NOMO-1 treated with dmso at 0.1 percent for 144 hours (cell line): ENCODE data around the gene NNMT.
"Not testable (repeated sequence)": the region's sequence is repeated elsewhere in the genome, so short reads cannot be mapped to it uniquely, and the experiment has no call there.

Experiments
- DNase-seq: peaks from one replicate; lab custom pipeline; 2025; ENCODE audit not compliant: unreplicated experiment; lab: John Stamatoyannopoulos, UW

Gene NNMT

DNA sequence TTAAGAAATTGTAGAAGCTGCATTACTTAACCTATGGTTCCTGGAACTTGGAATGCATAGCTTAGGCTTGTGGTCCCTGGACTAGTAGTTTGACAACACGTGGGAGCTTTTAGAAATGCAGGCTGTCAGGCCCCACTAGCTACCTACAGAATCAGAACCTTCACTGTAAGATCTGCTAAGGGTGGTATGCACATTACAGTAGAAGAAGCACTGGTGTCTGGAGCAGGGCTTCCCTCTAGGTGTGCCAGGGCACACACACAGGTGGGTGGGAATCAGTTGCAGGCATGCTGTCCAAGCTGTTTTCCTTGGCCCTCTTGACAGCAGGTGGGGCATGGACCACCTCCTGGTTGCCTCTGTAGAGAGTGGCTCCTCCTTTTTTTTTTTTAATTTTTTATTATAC, 8.8 kb downstream of the NNMT start:
- DNase-seq = no peak

DNA sequence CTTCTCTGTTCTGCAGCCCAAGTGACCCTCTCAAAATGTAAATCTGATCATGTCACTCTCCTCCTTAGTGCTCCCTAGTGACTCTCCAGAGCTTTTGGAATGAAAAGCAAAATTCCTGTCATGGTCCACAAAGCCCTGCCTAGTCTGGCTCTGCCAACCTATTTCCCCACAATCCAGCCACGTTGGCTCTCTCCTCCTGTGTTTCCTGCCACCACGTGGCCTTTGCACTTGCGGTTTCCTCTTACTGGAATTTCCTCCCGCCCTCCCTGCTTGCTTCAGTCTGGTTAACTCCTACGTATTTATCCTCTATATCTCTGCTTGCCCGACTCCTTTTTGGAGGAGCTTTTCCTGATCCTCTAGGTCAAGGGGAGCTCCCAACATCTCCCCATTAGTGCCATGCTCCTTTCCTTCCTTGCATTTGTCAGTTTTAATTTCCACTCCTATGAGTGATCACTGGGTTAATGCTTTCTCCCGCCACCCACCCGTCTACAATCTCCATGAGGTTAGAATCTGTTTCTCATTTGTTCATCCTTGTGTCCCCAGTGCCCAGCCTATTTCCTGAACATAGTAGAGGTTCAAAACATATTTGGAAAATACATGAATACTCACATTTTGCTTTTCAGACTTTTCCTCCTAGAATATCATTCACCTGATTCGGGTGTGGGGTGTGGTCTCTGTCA, 11.5 kb downstream of the NNMT start:
- no peak for DNase-seq

DNA sequence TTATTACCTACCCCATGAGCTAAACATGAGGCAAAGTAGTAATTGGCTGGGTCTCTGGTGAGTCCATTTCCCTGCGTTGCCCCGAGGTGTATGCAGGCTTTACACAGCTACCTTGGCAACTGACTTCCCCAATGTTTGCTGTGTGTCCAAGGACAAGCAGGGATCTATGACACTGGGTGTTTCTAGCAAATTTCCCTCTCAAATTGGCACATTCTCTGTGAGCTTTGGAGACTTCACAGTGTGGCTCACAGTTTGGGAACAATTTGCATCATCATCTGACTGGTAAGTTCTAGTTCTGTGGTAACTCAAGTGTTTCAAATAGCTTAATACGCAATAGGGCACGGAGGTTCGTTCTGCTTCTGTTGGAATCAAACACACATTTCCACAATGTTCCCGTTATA, 12.5 kb downstream of the NNMT start:
- DNase-seq = no peak

DNA sequence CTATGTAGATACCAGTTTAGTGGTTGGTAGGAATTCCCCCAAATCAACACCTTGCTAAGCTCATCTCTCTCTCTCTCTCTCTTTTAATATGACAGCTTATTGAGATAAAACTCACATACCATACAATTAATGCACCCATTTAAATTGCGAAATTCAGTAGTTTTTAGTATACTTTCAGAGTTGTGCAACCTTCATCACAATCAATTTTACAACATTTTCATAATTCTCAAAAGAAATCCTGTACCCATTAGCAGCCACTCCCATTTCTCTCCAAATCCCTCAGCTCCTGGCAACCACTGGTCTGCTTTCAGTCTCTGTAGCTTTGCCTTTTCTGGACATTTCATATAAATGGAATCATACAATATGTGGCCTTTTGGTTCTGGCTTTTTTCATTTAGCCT, 13.3 kb downstream of the NNMT start:
- DNase-seq = no peak

DNA sequence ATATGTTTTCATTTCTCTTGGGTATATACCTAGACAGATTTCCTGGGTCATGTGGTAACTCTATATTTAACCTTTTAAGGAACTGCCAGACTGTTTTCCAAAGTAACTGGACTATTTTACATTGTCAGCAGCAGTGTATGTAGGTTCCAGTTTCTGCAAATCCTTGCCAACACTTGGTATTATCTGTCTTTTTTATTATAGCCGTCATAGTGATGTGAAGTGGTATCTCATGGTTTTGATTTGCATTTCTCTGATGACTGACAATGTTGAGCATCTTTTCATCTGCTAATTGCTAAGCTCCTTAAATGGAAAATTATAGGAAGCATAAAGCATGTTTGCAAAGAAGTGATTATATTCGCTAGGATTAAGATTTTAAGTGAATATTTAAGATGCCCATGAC, 13.9 kb downstream of the NNMT start:
- DNase-seq = no peak

DNA sequence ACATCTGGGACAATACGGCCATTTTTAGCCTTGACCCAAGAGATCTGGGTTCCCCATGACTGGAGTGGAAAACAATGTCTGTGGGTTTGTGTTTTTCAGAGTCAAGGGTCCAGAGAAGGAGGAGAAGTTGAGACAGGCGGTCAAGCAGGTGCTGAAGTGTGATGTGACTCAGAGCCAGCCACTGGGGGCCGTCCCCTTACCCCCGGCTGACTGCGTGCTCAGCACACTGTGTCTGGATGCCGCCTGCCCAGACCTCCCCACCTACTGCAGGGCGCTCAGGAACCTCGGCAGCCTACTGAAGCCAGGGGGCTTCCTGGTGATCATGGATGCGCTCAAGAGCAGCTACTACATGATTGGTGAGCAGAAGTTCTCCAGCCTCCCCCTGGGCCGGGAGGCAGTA, 15.7 kb downstream of the NNMT start:
- no peak for DNase-seq

DNA sequence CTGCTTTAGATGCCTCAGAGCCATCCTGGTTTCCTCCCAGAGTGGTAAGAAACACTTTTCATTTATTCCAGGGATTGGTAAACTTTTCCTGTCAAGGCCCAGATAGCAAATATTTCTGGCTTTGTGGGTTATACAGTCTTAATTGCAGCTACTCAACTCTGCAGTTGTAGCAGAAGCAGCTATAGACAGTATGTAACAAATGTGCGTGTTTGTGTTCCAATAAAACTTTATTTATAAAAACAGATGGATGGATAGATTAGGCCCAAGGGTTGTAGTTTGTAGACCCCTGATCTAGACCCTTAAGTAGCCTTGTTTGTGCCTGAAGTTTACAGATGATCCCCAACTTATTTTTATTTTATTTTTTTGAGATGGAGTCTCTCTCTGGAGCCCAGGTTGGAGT, 17.9 kb downstream of the NNMT start:
- DNase-seq = no peak

DNA sequence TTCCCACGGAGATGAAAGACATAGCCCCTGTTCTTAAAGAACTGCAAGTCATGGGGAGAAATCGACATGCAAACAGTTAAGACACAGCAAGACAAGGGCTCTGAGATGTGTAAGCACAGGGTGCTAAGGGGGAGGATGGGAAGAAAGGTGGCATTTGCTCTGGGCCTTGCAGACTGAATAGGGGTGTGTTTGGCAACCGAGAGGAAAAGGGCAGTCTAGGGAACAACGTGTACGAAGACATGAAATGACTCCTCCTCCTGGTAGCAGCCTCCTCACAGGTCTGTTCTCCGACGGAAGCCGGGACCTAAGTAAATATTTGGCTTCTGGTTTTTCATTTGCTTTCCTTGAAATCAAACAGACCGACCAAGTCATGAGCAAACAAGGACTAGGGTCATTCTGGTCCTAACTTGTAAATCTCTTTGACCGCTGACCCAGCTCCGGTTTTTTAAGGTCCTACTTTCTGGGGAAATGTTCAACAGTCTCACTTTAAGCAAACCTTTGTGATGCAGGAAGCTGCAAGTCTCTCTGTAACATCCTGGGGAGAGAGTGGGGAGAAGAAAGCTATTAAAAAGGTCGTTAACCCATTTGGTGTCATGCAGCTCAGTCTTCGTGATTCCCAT, 19.7 kb downstream of the NNMT start:
- DNase-seq = no peak

DNA sequence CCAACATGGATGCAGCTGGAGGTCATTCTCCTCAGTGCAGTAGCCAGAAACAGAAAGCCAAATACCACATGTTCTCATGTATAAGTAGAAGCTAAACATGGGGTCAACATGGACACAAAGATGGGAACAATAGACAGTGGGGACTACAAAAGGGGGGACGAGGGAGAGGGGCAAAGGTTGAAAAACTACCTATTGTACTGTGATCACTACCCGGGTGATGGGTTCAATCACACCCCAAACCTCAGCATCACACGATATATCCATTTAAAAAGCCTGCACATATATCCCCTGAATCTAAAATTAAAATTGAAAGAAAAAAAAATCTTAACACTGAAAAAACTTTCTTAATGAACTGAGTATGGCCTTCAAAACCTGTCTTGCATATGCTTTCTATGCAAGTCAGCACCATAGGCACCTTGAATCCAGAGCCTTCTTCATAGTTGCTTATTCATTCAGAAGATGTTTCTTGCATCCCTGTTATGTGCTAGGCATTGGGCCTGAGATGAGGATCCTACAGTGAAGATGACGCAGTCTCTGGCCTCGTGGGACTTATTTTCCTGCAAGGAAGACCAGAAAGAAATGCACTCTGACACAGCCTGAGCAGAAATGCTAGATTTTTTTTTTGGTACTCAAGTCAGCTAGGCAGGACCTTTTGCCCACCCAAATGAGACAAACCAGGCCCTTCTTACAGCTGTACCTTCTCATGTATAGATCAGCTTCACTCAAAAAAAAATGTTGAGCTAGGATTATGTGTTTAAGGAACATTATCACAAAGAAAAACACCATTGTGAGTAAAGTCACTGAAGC, 21.0 kb downstream of the NNMT start:
- no peak for DNase-seq

DNA sequence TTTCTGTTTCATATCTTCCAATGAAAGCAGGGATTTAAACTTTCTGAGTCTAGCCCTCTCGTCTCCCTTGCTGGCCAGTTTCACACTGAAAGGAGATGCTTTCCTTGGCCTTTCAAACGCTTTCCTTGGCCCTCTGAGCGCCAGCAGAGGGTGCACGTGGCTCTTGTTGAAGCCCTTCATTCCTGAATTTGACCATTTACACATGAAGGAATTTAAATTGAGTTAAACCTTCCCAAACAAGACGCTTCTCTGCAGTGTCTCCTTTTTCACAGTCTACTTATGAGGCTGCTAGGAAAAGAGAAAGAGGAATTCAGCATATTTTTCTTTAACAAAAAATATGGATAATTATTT, 21.6 kb downstream of the NNMT start:
- no peak for DNase-seq

DNA sequence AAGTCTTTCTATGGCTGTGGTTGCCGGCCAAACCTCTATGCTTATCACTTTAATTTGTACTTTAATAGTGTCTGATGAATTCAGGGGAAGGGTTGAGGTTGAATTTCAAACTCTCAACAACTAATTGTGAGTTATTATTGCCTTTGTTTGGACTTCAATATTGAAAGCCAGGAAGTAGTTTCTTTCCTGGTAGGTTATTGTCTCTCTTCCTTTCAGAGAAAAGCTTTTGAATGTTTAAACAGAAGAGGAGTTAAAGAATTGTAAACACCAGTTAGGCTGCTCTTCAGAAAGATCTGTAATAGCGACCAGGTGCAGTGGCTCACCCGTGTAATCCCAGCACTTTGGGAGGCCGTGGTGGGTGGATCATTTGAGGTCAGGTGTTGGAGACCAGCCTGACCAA, 22.2 kb downstream of the NNMT start:
- no peak for DNase-seq

DNA sequence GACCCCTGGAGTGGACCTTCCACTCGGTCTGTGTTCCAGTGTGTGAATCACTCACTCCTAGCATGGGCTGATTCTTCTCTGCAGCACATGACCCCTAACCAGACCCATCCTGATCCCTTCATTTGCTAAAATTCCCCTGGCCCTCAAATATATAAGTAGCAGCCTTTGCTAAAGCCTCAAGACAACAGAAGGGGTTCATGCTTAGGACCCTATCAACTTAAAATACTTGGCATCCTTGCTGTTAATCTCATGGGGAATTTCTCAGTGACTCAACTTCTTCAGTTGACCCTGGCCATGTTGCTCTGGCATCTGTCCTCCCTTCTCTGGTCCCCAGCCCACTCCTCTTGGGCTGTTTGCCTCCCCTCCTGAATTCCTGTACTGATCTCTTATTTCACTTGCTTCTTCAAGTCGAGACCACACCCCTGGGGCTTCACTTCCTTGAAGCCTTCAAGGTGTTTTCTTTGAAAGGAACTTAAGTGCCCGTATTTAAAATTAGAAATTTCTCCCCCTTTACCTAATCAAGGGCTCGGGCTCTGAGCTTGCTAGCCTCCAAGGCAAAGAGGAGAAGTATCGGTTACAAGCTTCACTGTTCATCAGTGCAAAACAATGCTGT, 23.6 kb downstream of the NNMT start:
- no peak for DNase-seq

DNA sequence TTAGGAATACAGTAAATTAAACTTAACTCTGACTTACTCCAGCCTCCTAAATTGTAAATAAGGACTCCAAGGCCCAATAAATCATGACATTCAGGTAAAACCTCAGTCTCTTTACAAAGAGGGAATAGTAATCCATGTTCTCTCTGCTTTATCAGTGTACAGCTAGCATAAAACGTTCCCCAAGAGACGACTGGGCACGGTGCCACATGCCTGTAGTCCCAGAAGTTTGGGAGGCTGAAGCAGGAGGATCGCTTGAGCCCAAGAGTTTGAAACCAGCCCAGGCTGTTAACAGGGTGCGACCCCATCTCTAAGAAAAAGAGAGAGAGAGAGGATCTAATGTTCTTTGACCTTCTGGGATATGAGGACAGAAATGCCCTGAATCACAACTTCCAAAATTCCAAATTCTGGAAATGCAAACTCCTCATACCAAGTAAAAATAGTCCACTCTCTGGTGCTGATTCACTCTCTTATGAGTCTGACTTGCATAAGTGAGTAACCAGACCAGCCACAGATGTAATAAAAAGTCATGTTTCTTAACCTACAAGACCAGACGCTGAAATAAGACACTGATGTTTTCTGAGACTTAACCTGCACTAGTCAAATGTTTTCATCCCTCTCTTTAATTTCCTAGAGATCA, 25.5 kb downstream of the NNMT start:
- no peak for DNase-seq

DNA sequence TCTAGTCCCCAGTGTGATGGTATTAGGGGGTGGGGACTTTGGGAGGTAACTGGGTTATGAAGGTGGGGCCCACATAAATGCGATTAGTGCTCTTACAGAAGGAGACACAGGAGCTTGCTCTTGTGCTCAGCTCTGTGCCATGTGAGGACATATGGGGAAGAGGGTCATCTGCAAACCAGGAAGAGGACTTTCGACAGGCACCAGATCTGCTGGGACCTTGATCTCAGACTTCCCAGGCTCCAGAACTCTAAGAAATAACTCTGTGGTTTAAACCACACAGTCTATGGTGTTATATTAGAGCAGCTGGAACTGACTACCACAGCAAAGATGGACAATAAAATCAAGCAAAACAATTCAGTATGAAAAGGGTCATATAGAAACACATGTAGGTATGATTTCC, 26.7 kb downstream of the NNMT start:
- no peak for DNase-seq

DNA sequence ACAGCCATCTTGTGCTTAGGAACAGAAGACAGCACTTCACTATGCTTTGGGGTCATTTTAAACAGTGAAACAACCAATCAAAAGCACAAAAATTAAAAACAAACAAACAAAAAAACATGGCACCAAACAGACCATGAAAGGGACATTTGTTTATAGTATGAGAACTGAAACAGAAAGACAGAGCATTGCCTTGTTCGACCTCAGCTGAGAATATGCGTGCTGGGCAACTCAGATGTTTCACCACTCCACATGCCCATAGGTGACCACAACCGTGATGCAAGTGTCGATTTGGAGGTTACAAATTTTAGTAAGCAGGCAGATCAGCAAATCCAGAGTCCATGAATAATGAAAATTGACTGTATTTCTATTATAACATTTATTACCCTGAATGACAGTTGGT, 30.0 kb downstream of the NNMT start:
- DNase-seq = no peak

DNA sequence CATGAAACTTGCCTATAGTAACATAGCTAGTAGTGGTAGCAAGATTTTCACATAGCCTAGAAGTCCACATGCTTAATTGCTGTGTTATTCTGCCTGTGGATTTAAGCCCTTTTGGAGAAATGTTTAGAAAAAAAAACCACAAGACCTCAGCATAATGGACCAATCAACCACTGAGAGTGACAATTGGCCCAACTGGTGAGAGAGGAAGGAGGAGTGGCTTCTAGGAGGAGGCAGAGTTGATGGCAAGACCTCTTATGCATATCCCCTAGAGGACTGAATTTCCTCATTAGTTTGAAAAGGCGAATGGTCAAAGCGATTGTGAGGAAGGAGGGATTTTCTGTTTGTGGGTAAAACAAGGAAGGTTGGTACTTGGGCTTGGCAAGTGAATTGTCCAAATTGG, 30.6 kb downstream of the NNMT start:
- no peak for DNase-seq

DNA sequence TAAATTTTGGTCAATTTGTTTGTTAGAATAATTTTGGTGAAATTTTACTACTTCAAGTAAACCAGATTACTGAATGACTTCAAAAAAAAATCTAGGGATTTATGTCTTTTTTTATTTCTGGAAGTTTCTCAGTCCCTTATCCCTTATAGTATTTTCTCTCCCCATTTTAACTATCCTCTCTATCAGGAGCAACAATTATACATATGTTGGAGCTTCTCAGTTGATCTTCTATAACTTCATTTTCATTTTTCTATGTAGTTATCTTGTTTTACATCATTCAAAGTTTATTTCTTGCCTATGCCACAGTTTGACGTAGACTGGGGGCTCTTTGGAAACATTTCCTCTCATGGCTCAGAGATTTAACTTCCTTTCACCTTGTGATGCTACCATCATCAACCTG, 34.2 kb downstream of the NNMT start:
- DNase-seq = no peak

DNA sequence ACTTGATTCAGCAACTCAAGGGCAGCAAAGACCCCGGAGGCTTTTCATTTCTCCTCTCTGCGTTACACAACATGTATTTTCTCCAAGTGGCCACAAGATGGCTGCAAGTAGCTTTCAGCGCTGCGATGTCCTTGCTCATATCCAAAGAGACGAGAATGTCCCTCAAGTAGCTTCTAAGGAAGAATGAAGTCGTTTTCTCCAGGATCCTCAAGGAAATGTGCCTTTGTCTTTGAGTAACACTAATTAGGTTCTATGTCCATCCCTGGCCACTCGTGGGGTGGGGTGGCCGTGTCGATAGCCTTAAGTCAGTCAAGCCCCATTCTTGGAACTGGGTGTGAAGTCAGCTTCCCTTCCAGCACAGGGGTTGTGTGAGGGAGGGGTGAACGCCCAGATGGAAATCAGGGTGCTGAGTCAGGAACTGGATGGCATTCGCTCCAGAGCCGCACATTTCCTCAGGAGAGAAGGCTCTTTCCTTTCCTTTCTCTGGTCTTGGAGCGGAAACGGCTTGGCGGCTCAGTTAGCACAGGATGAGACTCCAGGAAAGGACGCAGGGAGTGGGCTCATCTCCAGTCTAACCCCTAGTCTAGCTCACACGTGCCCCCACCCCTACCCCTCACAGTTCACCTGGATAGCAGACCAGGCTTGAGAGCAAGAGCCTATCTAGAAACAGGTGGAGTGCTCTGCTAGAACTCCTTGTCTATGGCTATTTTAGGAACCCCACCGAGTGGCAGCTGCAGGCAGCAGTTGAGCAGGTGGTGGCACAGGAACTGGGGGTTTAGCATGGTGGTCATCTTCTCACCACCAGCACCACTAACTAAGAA, 44.3 kb downstream of the NNMT start:
- DNase-seq = peak; percentile 24

DNA sequence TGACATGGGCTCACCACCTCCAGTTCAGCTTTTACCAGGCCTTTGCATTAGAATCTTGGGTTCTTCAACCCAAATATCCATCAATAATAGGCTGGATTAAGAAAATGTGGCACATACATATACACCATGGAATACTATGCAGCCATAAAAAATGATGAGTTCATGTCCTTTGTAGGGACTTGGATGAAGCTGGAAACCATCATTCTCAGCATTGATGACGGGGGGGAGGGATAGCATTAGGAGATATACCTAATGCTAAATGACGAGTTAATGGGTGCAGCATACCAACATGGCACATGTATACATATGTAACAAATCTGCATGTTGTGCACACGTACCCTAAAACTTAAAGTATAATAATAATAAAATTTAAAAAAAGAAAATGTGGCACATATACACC, 45.5 kb downstream of the NNMT start:
- DNase-seq = not testable (repeated sequence)

DNA sequence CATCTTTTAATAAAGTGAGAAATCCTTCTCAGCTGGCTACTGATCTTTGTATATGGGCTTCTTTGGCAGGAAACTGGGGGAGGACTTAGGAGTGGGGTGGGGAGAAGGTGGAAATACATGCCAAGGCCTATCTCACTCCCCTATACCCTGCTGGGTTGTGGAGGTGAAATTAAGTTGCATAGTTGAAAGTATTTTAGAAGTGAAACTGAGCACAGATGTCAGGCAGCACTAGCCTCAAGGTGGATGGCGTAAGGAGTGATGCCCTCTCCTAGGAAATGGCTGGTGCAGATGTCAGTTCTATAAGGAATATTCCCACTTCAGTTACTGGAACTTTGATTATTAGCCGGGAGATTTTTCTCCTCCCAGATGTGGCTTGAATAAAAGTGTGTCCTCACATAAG, 46.3 kb downstream of the NNMT start:
- DNase-seq = no peak

DNA sequence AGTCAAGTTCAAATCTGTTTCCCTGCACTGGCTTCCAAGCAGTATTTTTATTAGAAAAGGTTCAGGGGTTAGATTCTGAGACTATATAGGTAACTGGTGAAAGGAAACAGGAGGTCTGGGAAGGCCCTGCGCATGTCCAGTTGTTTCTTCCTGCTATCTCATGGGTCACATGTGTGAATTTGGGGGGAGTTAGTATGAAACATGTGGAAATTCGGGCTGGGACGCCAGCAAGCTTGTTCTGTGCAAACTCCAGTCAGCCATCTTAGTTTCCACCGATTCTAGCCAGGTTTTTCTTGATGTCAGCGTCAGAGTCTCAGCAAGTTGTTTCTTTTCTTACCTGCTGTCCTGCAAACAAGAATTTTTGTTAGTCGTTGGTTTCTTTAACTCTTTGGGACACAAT, 46.8 kb downstream of the NNMT start:
- DNase-seq = no peak
